Activated CD4-positive, CD25-positive, alpha-beta regulatory T cell (primary cell): ENCODE measurements around the gene IFNAR2.
"Not testable (repeated sequence)": the region's sequence is repeated elsewhere in the genome, so short reads cannot be mapped to it uniquely, and the experiment has no call there.

Source experiments
- DNase-seq, 4 experiments: peaks; one replicate each; lab custom pipeline; 2025; lab: John Stamatoyannopoulos, UW

Gene IFNAR2

GRCh38 chr21:33244082-33244778 is 14.5 kb downstream of the IFNAR2 start:
- no peak for DNase-seq

GRCh38 chr21:33244779-33245105 is 15.0 kb downstream of the IFNAR2 start:
- DNase-seq = no peak

- DNase-seq = no peak
Measured at GRCh38 chr21:33245289-33245918, 15.7 kb downstream of the IFNAR2 start.

GRCh38 chr21:33246506-33246905 is 16.8 kb downstream of the IFNAR2 start:
- no peak for DNase-seq

- DNase-seq = no peak
Measured at GRCh38 chr21:33246963-33247362, 17.2 kb downstream of the IFNAR2 start.

- no peak for DNase-seq
Measured at GRCh38 chr21:33247599-33247998, 17.9 kb downstream of the IFNAR2 start.

GRCh38 chr21:33249331-33250002 is 19.7 kb downstream of the IFNAR2 start:
- DNase-seq = no peak

GRCh38 chr21:33251119-33251518 is 21.4 kb downstream of the IFNAR2 start:
- no peak for DNase-seq

- DNase-seq = not testable (repeated sequence)
Measured at GRCh38 chr21:33253382-33253781, 23.6 kb downstream of the IFNAR2 start.

GRCh38 chr21:33254766-33255165 is 25.0 kb downstream of the IFNAR2 start:
- no peak for DNase-seq

- no peak for DNase-seq
Measured at GRCh38 chr21:33255404-33255803, 25.7 kb downstream of the IFNAR2 start.

GRCh38 chr21:33256019-33256418 is 26.3 kb downstream of the IFNAR2 start:
- DNase-seq = no peak

- DNase-seq = no peak
Measured at GRCh38 chr21:33257094-33257803, 27.5 kb downstream of the IFNAR2 start.

- no peak for DNase-seq
Measured at GRCh38 chr21:33258475-33258874, 28.7 kb downstream of the IFNAR2 start.

- no peak for DNase-seq
Measured at GRCh38 chr21:33259428-33259827, 29.7 kb downstream of the IFNAR2 start.

- DNase-seq = no peak
Measured at GRCh38 chr21:33259995-33260394, 30.3 kb downstream of the IFNAR2 start.

- no peak for DNase-seq
Measured at GRCh38 chr21:33261635-33262034, 31.9 kb downstream of the IFNAR2 start.

GRCh38 chr21:33262921-33263320 is 33.2 kb downstream of the IFNAR2 start:
- DNase-seq = no peak

GRCh38 chr21:33264561-33264960 is 34.8 kb downstream of the IFNAR2 start:
- no peak for DNase-seq

GRCh38 chr21:33265664-33266049 is 35.9 kb downstream of the IFNAR2 start:
- DNase-seq = no peak

GRCh38 chr21:33266050-33266788 is 36.5 kb downstream of the IFNAR2 start, which contains the start of gene IL10RB:
TSS of gene IL10RB (plus strand) at chr21:33266367. CDS start at chr21:33266466, 99 bp downstream.
- DNase-seq = peak; percentile 53 to 66 (median 62)

- DNase-seq = peak in 1 of 4 experiments; percentile 7
Measured at GRCh38 chr21:33266789-33267135, 37.0 kb downstream of the IFNAR2 start.
